Liver (tissue), 2 donors: ENCODE measurements around the gene PELI1.

Experiments
- TF ChIP-seq, protein P1 (sequence below): IDR thresholded peaks from 2 replicates; pipeline ENCODE4 v1.6.1; 2016; ENCODE audit warnings: antibody characterized with exemption
- TF ChIP-seq, protein P2 (sequence below): fragments of 150-350 bp; IDR thresholded peaks from 2 replicates; pipeline ENCODE4 v1.5.1; 2017; ENCODE audit warnings: improper control_type of control experiment, low read depth, low read length; ENCODE audit not compliant: missing input control
- donor health status: healthy.

DNA sequence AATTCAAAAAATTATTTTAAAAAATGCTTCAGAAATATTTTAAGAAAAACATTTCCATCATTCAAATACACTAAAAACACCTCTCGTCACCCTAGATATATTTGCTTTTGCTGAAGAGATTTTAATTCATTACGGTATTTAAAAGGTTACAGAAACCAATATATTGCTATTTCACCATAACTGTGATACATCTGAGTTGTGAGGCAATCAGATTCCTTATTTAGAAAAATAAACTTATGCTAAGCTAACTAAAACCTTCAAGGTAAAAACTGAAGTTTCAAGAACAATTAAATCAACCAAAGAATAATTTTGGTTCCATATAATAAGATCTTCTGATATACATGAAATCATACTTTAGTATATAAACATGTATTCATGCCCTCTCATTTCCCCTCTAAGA, 32.8 kb downstream of the PELI1 start:
- TF ChIP-seq, protein P1, sequence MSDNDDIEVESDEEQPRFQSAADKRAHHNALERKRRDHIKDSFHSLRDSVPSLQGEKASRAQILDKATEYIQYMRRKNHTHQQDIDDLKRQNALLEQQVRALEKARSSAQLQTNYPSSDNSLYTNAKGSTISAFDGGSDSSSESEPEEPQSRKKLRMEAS, result no peak
- TF ChIP-seq, protein P2, sequence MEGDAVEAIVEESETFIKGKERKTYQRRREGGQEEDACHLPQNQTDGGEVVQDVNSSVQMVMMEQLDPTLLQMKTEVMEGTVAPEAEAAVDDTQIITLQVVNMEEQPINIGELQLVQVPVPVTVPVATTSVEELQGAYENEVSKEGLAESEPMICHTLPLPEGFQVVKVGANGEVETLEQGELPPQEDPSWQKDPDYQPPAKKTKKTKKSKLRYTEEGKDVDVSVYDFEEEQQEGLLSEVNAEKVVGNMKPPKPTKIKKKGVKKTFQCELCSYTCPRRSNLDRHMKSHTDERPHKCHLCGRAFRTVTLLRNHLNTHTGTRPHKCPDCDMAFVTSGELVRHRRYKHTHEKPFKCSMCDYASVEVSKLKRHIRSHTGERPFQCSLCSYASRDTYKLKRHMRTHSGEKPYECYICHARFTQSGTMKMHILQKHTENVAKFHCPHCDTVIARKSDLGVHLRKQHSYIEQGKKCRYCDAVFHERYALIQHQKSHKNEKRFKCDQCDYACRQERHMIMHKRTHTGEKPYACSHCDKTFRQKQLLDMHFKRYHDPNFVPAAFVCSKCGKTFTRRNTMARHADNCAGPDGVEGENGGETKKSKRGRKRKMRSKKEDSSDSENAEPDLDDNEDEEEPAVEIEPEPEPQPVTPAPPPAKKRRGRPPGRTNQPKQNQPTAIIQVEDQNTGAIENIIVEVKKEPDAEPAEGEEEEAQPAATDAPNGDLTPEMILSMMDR, result no peak
